HG02840 (cell line): Measurements from ENCODE around the gene PEX26.
"Not testable (repeated sequence)": the region's sequence is repeated elsewhere in the genome, so short reads cannot be mapped to it uniquely, and the experiment has no call there.

ENCODE experiments used
- ATAC-seq: cut with Tn5 transposase; IDR thresholded peaks from one replicate; pipeline ENCODE4 v1.9.1; 2021; ENCODE audit warnings: mild to moderate bottlenecking, moderate library complexity, moderate number of reproducible peaks; ENCODE audit not compliant: unreplicated experiment, low FRiP score

The PEX26 gene

GRCh38 chr22:18093661-18094060 lies 15.9 kb downstream of the PEX26 start:
- ATAC-seq = no peak

DNA sequence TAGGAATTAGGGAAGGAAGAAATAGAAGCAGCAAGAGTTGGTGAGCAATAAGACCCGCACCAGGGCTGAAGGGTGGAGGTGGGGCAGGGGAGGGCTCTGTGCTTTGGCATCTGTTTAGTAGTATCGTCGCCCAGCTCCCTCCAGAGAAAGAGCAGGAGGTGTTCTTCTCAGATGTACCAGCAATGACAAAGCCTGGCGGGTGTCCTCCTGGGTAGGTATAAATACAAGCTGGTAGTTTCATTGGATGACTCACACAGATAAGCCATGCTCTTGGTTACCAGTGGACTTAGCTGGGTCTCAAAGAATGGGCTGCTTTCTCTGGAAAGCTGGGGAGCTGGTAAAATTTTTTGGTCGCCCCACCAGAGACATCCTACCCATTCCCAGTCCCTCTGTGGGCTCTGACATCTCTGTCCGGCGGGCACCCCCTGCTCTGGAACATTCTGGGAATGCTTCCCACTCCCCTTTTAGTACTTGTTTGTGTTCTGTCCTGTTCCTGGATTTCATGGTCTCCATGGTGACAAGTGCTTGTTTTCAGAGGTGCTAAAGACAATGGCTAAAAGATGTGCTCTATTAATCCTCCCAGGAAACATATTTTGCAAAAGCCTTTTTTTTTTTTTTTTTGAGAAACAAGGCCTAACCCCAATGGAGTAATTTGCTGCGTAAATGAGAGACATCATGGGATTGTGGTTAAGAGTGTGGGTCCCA lies 17.5 kb downstream of the PEX26 start:
- no peak for ATAC-seq

DNA sequence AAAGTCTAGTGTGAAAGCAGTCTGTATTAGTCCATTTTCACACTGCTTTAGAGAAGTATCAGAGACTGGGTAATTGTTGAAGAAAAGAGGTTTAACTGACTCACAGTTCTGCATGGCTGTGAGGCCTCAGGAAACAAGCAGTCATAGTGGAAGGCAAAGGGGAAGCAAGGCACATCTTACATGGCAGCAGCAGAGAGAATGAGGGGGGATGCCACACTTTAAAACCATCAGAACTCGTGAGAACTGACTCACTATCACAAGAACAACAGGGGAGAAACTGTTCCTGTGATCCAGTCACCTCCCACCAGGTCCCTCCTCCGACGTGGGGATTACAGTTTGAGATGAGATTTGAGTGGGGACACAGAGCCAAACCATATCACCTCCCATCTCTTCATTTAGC lies 19.0 kb downstream of the PEX26 start:
- ATAC-seq = no peak

DNA sequence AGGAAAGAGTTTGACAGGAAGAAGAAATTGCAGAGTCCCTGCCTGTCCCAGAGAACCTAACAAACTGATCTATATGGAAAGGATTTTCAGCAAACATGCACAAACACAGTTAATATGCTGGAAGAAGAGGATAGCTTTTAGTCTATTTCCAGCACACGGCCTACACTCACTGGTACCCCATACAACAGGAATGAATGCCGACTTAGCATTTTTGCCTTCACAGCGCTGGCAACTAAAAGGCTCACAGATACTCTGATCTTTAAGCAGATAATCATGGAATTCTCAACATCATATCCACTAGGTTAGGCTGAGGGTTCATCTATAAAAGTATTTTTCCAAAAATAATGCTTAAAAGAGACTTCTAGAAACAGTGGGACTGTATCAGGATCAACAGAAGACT lies 23.0 kb downstream of the PEX26 start:
- no peak for ATAC-seq

DNA sequence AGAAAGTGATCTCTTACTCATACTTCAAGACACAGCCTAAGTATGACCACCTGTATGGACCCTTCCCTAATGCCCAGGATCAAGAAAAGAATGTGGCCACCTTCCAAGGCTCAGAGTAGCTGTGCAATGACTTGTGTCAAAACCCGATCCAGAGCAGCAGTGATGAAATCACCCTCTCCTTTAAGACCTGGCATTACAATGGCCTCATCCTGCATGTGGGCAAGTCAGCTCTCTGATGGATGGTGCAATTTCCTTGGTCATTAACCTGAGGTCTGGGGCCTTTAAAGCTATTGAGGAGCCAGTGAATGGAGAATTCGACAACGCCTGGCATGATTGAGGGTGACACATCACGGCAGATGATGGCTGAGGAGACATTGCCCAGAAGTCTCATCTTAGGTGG lies 23.7 kb downstream of the PEX26 start:
- ATAC-seq = no peak

- ATAC-seq = no peak
These were observed 25.9 kb downstream of the PEX26 start for GRCh38 chr22:18103527-18104269.

DNA sequence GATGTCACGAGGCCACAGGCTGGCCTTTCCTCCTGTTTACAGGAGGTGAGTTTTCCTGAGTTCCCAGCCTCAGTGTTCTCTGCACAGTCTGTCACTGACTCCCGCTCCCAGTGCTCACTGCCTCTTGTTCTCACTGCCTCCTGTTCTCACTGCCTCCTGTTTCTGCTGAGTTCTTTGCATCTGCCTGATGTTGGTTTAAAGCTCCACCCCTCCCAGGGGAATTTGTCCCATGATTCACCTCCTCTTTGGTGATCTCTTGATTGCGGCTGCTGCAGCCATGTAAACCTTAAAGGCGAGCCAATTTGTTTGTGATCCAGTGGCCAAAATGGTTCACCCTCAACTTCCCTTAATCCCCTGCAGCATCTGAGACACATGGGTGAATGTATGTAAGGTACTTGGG lies 26.8 kb downstream of the PEX26 start:
- no peak for ATAC-seq

DNA sequence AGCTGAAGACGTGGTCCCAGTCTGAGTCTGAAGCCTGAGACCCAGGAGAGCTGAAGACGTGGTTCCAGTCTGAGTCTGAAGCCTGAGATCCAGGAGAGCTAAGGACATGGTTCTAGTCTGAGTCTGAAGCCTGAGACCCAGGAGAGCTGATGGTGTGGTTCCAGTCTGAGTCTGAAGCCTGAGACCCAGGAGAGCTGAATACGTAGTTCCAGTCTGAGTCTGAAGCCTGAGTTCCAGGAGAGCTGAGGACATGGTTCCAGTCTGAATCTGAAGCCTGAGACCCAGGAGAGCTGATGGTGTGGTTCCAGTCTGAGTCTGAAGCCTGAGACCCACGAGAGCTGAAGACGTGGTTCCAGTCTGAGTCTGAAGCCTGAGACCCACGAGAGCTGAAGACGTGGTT lies 28.2 kb downstream of the PEX26 start:
- not testable (repeated sequence) for ATAC-seq

DNA sequence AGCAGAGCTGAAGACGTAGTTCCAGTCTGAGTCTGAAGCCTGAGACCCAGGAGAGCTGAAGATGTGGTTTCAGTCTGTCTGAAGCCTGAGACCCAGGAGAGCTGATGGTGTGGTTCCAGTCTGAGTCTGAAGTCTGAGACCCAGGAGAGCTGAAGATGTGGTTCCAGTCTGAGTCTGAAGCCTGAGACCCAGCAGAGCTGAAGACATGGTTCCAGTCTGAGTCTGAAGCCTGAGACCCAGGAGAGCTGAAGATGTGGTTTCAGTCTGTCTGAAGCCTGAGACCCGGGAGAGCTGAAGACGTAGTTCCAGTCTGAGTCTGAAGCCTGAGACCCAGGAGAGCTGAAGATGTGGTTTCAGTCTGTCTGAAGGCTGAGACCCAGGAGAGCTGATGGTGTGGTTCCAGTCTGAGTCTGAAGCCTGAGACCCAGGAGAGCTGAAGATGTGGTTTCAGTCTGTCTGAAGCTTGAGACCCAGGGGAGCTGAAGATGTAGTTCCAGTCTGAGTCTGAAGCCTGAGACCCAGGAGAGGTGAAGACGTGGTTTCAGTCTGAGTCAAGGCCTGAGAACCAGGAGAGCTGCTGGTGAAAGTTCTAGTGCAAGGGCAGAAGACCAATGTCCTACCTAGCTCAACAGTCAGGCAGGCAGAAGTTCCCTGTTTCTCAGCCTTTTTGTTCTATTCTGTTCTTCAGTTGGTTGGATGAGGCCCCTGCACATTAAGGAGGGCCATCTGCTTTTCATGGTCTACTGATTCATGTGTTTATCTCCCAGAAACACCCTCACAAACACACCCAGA lies 29.0 kb downstream of the PEX26 start:
- ATAC-seq = not testable (repeated sequence)

GRCh38 chr22:18108187-18108586 lies 30.4 kb downstream of the PEX26 start:
- no peak for ATAC-seq

DNA sequence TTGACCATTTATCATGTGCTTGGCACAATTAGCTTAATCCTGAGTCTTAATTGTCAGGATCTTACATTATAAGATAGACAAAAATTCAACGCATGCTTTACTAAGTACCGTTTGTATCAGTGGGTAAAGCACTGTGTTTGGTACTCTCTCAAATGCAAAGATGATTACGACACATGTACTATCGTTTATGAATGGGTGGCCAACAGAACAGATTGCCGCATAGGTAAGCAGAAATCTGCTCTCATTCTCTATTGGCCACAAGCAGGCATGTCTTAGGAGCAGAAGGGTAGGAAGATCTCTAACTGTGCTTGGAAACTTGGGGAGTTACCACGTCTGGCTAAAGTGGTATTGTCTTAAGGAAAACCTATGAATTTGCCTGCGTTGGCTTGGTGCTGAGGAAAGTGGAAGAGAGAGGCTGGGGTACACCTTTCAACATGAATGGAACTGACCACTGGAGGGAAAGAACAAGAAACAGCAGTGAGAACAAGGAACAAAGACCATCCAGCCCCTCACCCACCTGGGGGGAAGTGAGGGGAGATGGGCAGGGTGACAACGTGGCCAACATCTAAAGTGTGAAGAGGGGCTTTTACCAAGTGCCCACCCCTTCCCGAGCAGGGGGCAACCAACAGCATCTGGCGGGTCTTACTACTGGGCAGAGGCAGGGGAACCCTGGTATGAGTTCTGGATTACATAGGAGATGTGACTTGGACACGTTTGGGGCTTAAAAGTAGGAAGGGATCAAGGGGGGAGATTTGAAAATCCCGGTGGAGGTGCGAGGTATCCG lies 31.8 kb downstream of the PEX26 start:
- no peak for ATAC-seq

DNA sequence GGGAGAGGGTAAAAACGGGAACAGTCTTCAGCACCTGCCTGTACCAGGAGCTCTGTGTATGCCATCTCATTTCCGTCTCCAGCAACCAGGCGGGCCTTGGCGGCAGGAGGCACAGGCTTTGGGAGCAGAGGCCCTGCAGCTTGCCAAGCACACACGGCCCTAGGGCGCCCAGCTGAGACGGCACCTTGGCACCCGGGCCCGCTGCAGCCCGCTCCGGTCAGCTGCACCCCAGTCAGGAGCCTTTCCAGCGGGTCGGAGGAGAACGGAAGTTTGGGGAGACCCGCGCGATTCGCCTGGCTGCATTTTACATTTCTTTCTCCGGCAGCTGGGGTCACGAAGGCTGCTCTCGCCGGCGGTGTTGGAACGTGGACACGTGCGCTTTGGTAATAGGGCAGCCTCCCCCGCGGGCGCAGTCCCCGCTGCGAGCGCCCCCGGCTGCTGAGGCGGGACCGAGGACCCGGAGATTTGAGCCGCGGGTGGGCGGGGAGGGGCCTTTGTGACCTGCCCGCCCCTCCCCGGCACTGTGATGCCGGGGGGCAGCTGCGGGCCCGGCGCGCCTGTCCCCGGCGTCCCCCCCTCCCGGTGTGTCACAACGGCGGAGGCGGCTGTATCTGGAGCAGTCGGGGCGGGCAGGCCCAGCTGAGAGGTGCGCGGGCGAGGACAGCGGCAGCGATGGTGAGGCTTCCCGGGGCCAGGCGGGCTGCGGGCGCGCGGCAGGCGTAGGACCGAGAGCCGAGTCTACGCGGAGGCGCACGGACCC lies 32.6 kb downstream of the PEX26 start, which contains the start of gene TUBA8:
TSS of gene TUBA8 (plus strand) at position 616 of the 760 bp plus-strand sequence. CDS start at position 673, 57 bp downstream.
- ATAC-seq = no peak

GRCh38 chr22:18110954-18111758 lies 33.4 kb downstream of the PEX26 start:
- ATAC-seq = no peak

GRCh38 chr22:18111759-18112330 lies 34.1 kb downstream of the PEX26 start:
- no peak for ATAC-seq

DNA sequence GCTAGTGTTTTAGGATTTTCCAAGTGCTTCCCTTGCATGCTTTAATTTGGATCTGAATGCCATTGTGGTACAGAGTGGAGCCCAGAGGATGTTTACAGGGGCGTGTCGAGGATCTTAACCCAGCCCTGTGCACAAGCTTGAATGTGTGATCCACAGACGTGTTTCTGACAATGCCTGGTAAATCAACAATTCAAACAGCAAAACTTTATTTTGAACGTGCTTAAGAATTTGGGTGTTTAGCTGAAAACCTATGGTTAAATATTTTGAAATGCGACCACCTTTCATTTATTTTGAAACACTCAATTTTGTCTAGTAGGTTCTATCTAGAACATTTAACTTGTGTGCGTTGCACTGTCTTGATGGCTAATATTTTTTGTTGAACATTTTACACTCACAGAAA lies 34.6 kb downstream of the PEX26 start:
- no peak for ATAC-seq

DNA sequence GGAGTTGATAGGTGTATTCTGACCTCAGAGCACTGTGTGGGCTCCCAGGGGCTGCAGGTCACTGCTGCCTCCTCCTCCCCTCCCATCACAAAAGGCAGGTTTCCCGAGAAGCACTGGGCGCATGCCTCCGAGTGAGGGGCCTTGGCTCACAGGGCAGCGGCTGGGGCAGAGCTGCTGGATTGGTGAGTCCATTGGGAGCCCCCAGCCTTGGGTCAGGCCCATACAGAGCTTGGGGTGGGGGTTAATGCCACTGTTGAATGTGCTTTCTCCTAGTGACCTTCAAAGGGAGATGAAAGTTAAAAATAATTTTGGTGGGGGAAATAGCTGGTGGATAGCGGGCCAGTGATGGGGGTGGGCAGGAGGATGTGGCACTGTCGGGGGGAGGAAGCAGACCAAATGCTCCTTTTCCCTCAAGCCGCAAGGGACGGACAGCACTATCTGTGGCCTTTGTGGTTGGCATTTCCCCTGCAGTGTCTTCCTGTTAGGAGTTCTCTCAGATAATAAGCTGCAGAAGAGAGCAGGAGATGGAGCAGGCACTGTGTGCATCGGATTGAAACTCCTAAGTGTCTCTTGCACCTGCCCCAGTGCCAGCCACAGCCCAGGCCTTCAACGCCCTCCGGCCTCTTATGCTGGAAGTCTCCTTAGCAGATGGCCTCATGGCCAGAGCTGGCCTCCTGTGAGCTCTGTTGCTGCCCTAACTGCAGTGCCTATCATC lies 36.0 kb downstream of the PEX26 start:
- no peak for ATAC-seq

GRCh38 chr22:18114495-18114894 lies 36.7 kb downstream of the PEX26 start:
- ATAC-seq = no peak
